ENCODE measurements around the gene B9D1. TPM values are rescaled to one million over a fixed set of nuclear protein-coding genes. Genes with fewer than 3 reads are reported as not detected.

Gene B9D1
- total RNA-seq, 1 experiment from 2014 or later, result 20.0 TPM

DNA sequence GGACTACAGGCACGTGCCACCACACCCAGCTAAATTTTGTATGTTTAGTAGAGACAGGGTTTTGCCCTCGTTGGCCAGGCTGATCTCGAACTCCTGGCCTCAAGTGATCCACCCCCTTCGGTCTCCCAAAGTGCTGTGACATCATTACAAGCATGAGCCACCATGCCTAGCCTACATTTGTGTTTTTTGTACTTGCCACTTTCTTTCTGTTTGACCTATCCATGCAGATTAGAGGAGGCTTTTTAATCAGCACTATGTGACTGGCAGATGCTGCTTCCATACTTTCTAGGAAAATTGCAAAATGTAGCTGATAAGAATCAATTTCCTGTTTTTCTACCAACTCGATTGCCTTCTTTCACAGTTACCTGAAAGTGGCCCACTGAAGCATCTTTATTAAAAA is 57.3 kb downstream of the B9D1 start:
- ChIA-PET POLR2A (interaction anchor here (1.1 kb wide), 1 partner anchor 34 kb away, joined by 3 read pairs; no protein-coding TSS in a partner anchor), CTCF (no interaction called here), RAD21 (ENCODE audit: low non-redundant PET in 1 of 2, low total read pairs in 2 of 2, uncharacterized antibody in 2 of 2, unreplicated experiment in 2 of 2) (no interaction called here)
- H3K4me3 ChIP-seq (replicated peaks in 1 of 2; ENCODE audit: low read depth in 1 of 2, low read length in 2 of 2), result no peak overlapping the region
- H3K4me1 ChIP-seq (ENCODE audit: control insufficient read depth in 1 of 2, insufficient read depth in 2 of 2, low read length in 2 of 2), result peaks cover 0 to 5% of the 10 kb centered on the region in 2 experiments; a peak in 1 of 4 replicates
- intact Hi-C loops (cut with micrococcal nuclease), result no loop called here
- H3K4me2 ChIP-seq (ENCODE audit: low read length), result no peak overlapping the region
- no peak overlapping the region for H3K9ac ChIP-seq (ENCODE audit: low read length)
- H3K36me3 ChIP-seq (ENCODE audit: control insufficient read depth in 1 of 2, insufficient read depth in 2 of 2, low read length in 2 of 2), result peaks cover 0 to 4% of the 10 kb centered on the region in 2 experiments; a peak in 3 of 4 replicates
- DNase-seq (ENCODE audit: low read depth, low spot score) (no peak), ATAC-seq (no peak)
- H3K27ac ChIP-seq (ENCODE audit: low read depth, low read length), result no peak overlapping the region
- no peaks in the 10 kb centered on the region for H4K20me1 ChIP-seq (ENCODE audit: insufficient read depth)
- no peak overlapping the region for H2AFZ ChIP-seq (ENCODE audit: low read depth, low read length, poor library complexity, severe bottlenecking)
- no TSS peak for BruUV-seq (replicated peaks)
- H3K9me3 ChIP-seq (ENCODE audit: control insufficient read depth in 1 of 2, insufficient read depth in 1 of 2, low read depth in 1 of 2, low read length in 2 of 2), result no peaks in the 10 kb centered on the region
- H3K79me2 ChIP-seq (ENCODE audit: insufficient read depth, low read length), result peaks cover 26% of the 10 kb centered on the region; the same call in 1 of the 2 replicates
- no peaks in the 10 kb centered on the region for H3K9me2 ChIP-seq (ENCODE audit: insufficient read depth)
- TF ChIP-seq ZNF274 (IDR thresholded peaks at IDR 0.05; ENCODE audit: low read depth, low read length), result no peak
- no peak for TF ChIP-seq CTCF (IDR thresholded peaks at IDR 0.05 in 2 of 3, conservative IDR thresholded peaks at IDR 0.05 in 1 of 3; ENCODE audit: borderline replicate concordance in 1 of 3, insufficient read depth in 1 of 3, low read depth in 2 of 3, low read length in 2 of 3)
- no peak for TF ChIP-seq MAX (IDR thresholded peaks at IDR 0.05)
- no peak for TF ChIP-seq YY1 (IDR thresholded peaks at IDR 0.05; ENCODE audit: extremely low read depth, insufficient replicate concordance, low read depth, low read length)
- H3K27me3 ChIP-seq (ENCODE audit: insufficient read depth, low read length), result no peaks in the 10 kb centered on the region

DNA sequence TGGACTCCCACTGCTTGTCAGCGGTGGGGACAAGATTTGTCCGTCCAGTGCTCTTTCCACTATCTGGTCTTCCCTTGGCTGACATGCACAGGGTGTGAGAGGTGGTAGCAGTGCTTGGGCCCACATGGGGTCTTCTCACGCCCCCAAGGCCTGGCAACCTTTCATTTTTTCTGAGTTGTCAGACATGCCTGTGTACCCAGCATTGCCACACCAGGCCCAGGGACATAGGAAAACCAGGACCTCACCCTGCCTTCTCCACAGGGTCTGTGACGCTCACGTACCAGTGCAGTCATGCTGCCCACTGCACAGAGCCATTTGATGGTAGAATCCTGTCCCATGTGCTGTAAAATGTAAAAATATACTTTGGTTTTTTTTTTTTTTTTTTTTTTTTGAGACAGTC is 57.8 kb downstream of the B9D1 start:
- no peaks in the 10 kb centered on the region for H4K20me1 ChIP-seq (ENCODE audit: insufficient read depth)
- no peak for ATAC-seq
- H3K9ac ChIP-seq (ENCODE audit: low read length), result no peak overlapping the region
- no peak overlapping the region for H3K27ac ChIP-seq (ENCODE audit: low read depth, low read length)
- H3K4me2 ChIP-seq (ENCODE audit: low read length), result no peak overlapping the region
- H2AFZ ChIP-seq (ENCODE audit: low read depth, low read length, poor library complexity, severe bottlenecking), result no peak overlapping the region
- H3K27me3 ChIP-seq (ENCODE audit: insufficient read depth, low read length), result no peaks in the 10 kb centered on the region
- POLR2A ChIA-PET, result interaction anchor here (1.1 kb wide), 1 partner anchor 34 kb away, joined by 3 read pairs; no protein-coding TSS in a partner anchor
- no TSS peak for BruUV-seq (replicated peaks)
- H3K79me2 ChIP-seq (ENCODE audit: insufficient read depth, low read length), result peaks cover 28% of the 10 kb centered on the region; the same call in 1 of the 2 replicates
- H3K4me1 ChIP-seq (ENCODE audit: control insufficient read depth in 1 of 2, insufficient read depth in 2 of 2, low read length in 2 of 2), result peaks cover 0 to 5% of the 10 kb centered on the region in 2 experiments; a peak in 1 of 4 replicates
- intact Hi-C loops (cut with micrococcal nuclease), result no loop called here
- H3K36me3 ChIP-seq (ENCODE audit: control insufficient read depth in 1 of 2, insufficient read depth in 2 of 2, low read length in 2 of 2), result no peaks in the 10 kb centered on the region; a peak in 2 of 4 replicates
- H3K9me2 ChIP-seq (ENCODE audit: insufficient read depth), result no peaks in the 10 kb centered on the region
- no peaks in the 10 kb centered on the region for H3K9me3 ChIP-seq (ENCODE audit: control insufficient read depth in 1 of 2, insufficient read depth in 1 of 2, low read depth in 1 of 2, low read length in 2 of 2)
- RAD21 ChIA-PET (ENCODE audit: low non-redundant PET in 1 of 2, low total read pairs in 2 of 2, uncharacterized antibody in 2 of 2, unreplicated experiment in 2 of 2), result no interaction called here
- no peak for DNase-seq (ENCODE audit: low read depth, low spot score)
- H3K4me3 ChIP-seq (replicated peaks in 1 of 2; ENCODE audit: low read depth in 1 of 2, low read length in 2 of 2), result no peak overlapping the region
- CTCF ChIA-PET, result no interaction called here
- TF ChIP-seq EGR1 (IDR thresholded peaks at IDR 0.05; ENCODE audit: low read depth) (no peak), FOSL1 (IDR thresholded peaks at IDR 0.05; ENCODE audit: low read depth) (no peak), ZFX (IDR thresholded peaks at IDR 0.05) (no peak), CBX3 (IDR thresholded peaks at IDR 0.05; ENCODE audit: low read depth) (no peak), POLR2A (IDR thresholded peaks at IDR 0.05; ENCODE audit: borderline replicate concordance, extremely low read depth, insufficient read depth, insufficient read length) (no peak)

All from HCT116 (cell line).